Lung (tissue), 12 donors: ENCODE measurements around the gene KRT39. TPM values are rescaled to one million over a fixed set of nuclear protein-coding genes. Genes with fewer than 3 reads are reported as not detected.
"Not testable (repeated sequence)": the region's sequence is repeated elsewhere in the genome, so short reads cannot be mapped to it uniquely, and the experiment has no call there.

Experiments
- ATAC-seq: fragments of 200-7000 bp; cut with Tn5 transposase; one replicate; pipeline ENCODE4 v1.9.1; 2020; ENCODE audit warnings: moderate number of reproducible peaks; ENCODE audit not compliant: insufficient read depth, low FRiP score
- DNase-seq, 3 donors: peaks; one replicate each; pipeline ENCODE4 v3.0.0-alpha.2; 2013 to 2017
- H3K27ac ChIP-seq, 2 donors: one replicate each; pipeline ENCODE4 v1.5.1; 2013; ENCODE audit warnings: mild to moderate bottlenecking in 2 of 2, moderate library complexity in 2 of 2, control low read depth in 1 of 2, inconsistent platforms in 1 of 2, low read depth in 1 of 2, low read length in 1 of 2
- H3K27me3 ChIP-seq, 3 donors: one replicate each; pipeline ENCODE4 v1.5.1; 2013; ENCODE audit warnings: low read length in 2 of 3; ENCODE audit not compliant: control insufficient read depth in 3 of 3, insufficient read depth in 3 of 3
- H3K36me3 ChIP-seq, 4 donors: one replicate each; pipeline ENCODE4 v1.5.1; 2013; ENCODE audit warnings: low read length in 4 of 4, mild to moderate bottlenecking in 1 of 4, moderate library complexity in 1 of 4; ENCODE audit not compliant: control insufficient read depth in 4 of 4, insufficient read depth in 4 of 4
- H3K4me1 ChIP-seq, 5 donors: one replicate each; pipeline ENCODE4 v1.5.1; 2013; ENCODE audit warnings: low read length in 5 of 5, mild to moderate bottlenecking in 2 of 5, moderate library complexity in 1 of 5; ENCODE audit not compliant: control insufficient read depth in 5 of 5, insufficient read depth in 5 of 5
- H3K4me3 ChIP-seq: one replicate; pipeline ENCODE4 v1.5.1; 2013; ENCODE audit warnings: mild to moderate bottlenecking, control low read depth, moderate library complexity
- H3K9ac ChIP-seq, 2 donors: one replicate each; pipeline ENCODE4 v1.5.1; 2013; ENCODE audit warnings: low read length in 2 of 2, control low read depth in 1 of 2; ENCODE audit not compliant: insufficient read depth in 1 of 2
- H3K9me3 ChIP-seq, 4 donors: one replicate each; pipeline ENCODE4 v1.5.1; 2013; ENCODE audit warnings: low read length in 3 of 4, mild to moderate bottlenecking in 1 of 4, moderate library complexity in 1 of 4; ENCODE audit not compliant: control insufficient read depth in 4 of 4, insufficient read depth in 3 of 4
- CTCF ChIP-seq: IDR thresholded peaks from 2 replicates; pipeline ENCODE4 v1.5.1; 2012; ENCODE audit warnings: mild to moderate bottlenecking; ENCODE audit errors: control extremely low read depth, extremely low read depth
- WGBS, 2 donors: extraction: QIAGEN DNeasy Blood & Tissue Kit; methylation state at CpG; one replicate each; pipeline ENCODE4 v1.1.7; 2013; 5-methylcytosine and 5-hydroxymethylcytosine counted together
- polyA plus RNA-seq, 2 donors: library from polyadenylated mRNA; stranded (reverse); fragments of 200-250 nt; gene quantifications; one replicate each; pipeline ENCODE4 v1.2.1, GENCODE V29; 2013
- total RNA-seq, 2 donors: library from RNA; depleted of rRNA in 1 of 2; stranded (reverse); fragments of >200 nt in 1 of 2; gene quantifications; one replicate each; pipeline ENCODE4 v1.2.1, GENCODE V29; 2014 to 2021
- donor health status: control.
- donor health status: control.
- donor health status: Bipolar disorder and iron deficiency.
- donor health status: healthy.
- donor health status: DM: yes; HTN: yes; CAD: no.

The KRT39 gene
- total and polyA plus RNA-seq, 4 donors, result not detected

DNA sequence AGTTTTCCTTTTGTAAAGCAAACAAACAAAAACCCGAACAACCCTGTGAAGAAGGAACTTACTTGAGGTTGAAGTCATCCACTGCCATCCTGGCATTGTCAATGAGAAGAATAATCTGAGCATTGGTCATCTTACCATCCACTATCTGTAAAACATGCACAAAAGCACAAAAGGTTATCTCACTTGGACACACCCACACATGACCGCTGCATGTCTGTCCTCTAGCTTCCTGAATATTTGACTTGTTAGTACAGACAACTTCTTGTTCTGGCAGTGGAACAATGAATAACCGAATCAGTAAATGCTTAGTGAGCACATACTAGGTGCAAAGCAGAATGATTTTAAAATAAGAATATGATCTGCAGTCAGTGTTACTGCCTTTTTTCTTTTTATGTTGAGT, 35.4 kb downstream of the KRT39 start:
- DNase-seq (no peak), ATAC-seq (no peak)
- no peak overlapping the region for H3K27ac ChIP-seq
- H3K9me3 ChIP-seq, result no peaks in the 10 kb centered on the region
- no peaks in the 10 kb centered on the region for H3K36me3 ChIP-seq
- no peak overlapping the region for H3K9ac ChIP-seq
- no peak for TF ChIP-seq CTCF
- peaks cover 0 to 2% (median 0%) of the 10 kb centered on the region in 5 donors for H3K4me1 ChIP-seq
- H3K4me3 ChIP-seq, result no peak overlapping the region
- 60 to 76% methylated on average over 3 of the region's 3 CpGs for WGBS, 2 donors
- peaks cover 0 to 3% (median 3%) of the 10 kb centered on the region in 3 donors for H3K27me3 ChIP-seq

GRCh38 chr17:40926341-40926740, 40.4 kb downstream of the KRT39 start:
- ATAC-seq (no peak), DNase-seq (no peak)
- H3K27ac ChIP-seq, result no peak overlapping the region
- peaks cover 0 to 2% (median 0%) of the 10 kb centered on the region in 5 donors for H3K4me1 ChIP-seq
- TF ChIP-seq CTCF, result no peak
- no peak overlapping the region for H3K4me3 ChIP-seq
- no peaks in the 10 kb centered on the region for H3K9me3 ChIP-seq
- WGBS, 2 donors, result 84 to 88% methylated on average over 8 of the region's 8 CpGs
- H3K27me3 ChIP-seq, result peaks cover 0 to 3% (median 0%) of the 10 kb centered on the region in 3 donors
- H3K36me3 ChIP-seq, result no peaks in the 10 kb centered on the region
- H3K9ac ChIP-seq, result no peak overlapping the region

DNA sequence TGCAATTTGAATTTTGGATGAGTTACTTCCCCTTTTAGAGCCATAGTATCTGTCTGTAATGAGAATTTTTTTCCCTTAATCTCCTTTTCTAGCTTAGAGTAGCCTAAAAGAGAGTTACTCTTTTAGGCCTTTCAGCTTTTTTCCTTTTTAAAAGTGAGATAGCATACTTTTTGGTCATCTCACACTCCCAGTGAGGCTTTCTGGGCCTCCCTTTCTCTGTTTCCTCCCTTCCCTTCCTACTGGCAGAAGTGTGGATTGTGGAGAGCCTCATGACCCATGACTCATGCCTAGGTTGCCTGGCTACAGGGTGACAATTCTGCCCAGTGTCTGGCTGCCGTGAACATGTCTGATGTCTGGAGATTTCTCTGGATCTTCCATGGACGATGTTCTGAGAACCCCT, 44.5 kb downstream of the KRT39 start:
- ATAC-seq (peak; percentile 69), DNase-seq (no peak)
- 47 to 70% methylated on average over 2 of the region's 2 CpGs for WGBS, 2 donors
- Histone ChIP-seq H3K36me3 (no peaks in the 10 kb centered on the region), H3K4me1 (peaks cover 0 to 2% (median 0%) of the 10 kb centered on the region in 5 donors), H3K27me3 (peaks cover 0 to 3% (median 0%) of the 10 kb centered on the region in 3 donors), H3K9ac (no peak overlapping the region), H3K9me3 (no peaks in the 10 kb centered on the region), H3K4me3 (no peak overlapping the region), H3K27ac (no peak overlapping the region)
- no peak for TF ChIP-seq CTCF

GRCh38 chr17:40921026-40921425, 45.7 kb downstream of the KRT39 start:
- Histone ChIP-seq H3K9ac (no peak overlapping the region), H3K27me3 (no peaks in the 10 kb centered on the region), H3K27ac (no peak overlapping the region), H3K9me3 (no peaks in the 10 kb centered on the region), H3K4me3 (no peak overlapping the region), H3K36me3 (no peaks in the 10 kb centered on the region), H3K4me1 (peaks cover 0 to 2% (median 0%) of the 10 kb centered on the region in 5 donors)
- ATAC-seq, result no peak
- DNase-seq, result no peak
- TF ChIP-seq CTCF, result no peak
- 87 to 94% methylated on average over 2 of the region's 2 CpGs for WGBS, 2 donors

DNA sequence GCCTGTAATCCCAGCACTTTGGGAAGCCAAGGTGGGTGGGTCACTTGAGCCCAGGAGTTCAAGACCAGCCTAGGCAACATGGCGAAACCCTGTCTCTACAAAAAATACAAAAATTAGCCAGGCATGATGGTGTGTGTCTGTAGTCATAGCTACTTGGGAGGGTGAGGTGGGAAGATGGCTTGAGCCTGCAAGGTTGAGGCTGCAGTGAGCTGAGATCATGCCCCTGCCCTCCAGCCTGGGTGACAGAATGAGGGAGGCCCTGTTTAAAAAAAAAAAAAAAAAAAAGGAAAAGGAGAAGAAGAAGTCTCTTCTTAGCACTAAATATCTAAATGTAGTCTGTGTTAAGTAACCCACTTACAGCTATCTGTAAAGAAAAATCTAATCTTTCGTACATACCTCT, 49.6 kb downstream of the KRT39 start:
- H3K9me3 ChIP-seq, H3K4me1 ChIP-seq, H3K27ac ChIP-seq, H3K36me3 ChIP-seq, H3K27me3 ChIP-seq, H3K4me3 ChIP-seq, ATAC-seq, H3K9ac ChIP-seq, DNase-seq: not testable (repeated sequence)
- whole genome bisulfite sequencing, 2 donors, result 95% methylated on average over 2 of the region's 2 CpGs
